H9 (cell line): Measurements from ENCODE around the gene SFRP5. TPM values are rescaled to one million over a fixed set of nuclear protein-coding genes. Genes with fewer than 3 reads are reported as not detected.

ENCODE experiments used
- DNase-seq: peaks from one replicate; pipeline ENCODE4 v3.0.0-alpha.2; 2017
- H2AFZ ChIP-seq: one replicate; pipeline ENCODE4 v1.6.1; 2013; ENCODE audit warnings: mild to moderate bottlenecking, low read length, control low read depth, moderate library complexity
- H2AK5ac ChIP-seq: 2 replicates; pipeline ENCODE4 v1.6.1; 2013; ENCODE audit warnings: low read length, control low read depth, mixed read lengths; ENCODE audit not compliant: insufficient read length
- H2BK120ac ChIP-seq: one replicate; pipeline ENCODE4 v1.6.1; 2013; ENCODE audit warnings: low read depth, mild to moderate bottlenecking, low read length, control low read depth, inconsistent platforms; ENCODE audit not compliant: poor library complexity, severe bottlenecking
- H2BK12ac ChIP-seq: 2 replicates; pipeline ENCODE4 v1.6.1; 2013; ENCODE audit warnings: low read length, control low read depth, mixed read lengths, low read depth; ENCODE audit not compliant: insufficient read length
- H2BK15ac ChIP-seq: 2 replicates; pipeline ENCODE4 v1.6.1; 2013; ENCODE audit warnings: low read depth, low read length, control low read depth
- H2BK20ac ChIP-seq: one replicate; pipeline ENCODE4 v1.6.1; 2013; ENCODE audit warnings: low read depth, mild to moderate bottlenecking, low read length, control low read depth, inconsistent platforms; ENCODE audit not compliant: poor library complexity, severe bottlenecking
- H2BK5ac ChIP-seq: 2 replicates; pipeline ENCODE4 v1.6.1; 2013; ENCODE audit warnings: low read length, control low read depth, mixed read lengths; ENCODE audit not compliant: insufficient read length
- H3K14ac ChIP-seq: 2 replicates; pipeline ENCODE4 v1.6.1; 2013; ENCODE audit warnings: low read length, control low read depth; ENCODE audit not compliant: insufficient read depth
- H3K18ac ChIP-seq: 2 replicates; pipeline ENCODE4 v1.6.1; 2013; ENCODE audit warnings: low read depth, mild to moderate bottlenecking, mixed read lengths, low read length, control low read depth; ENCODE audit not compliant: insufficient read length
- H3K23ac ChIP-seq: 2 replicates; pipeline ENCODE4 v1.6.1; 2013; ENCODE audit warnings: low read length, control low read depth, mixed read lengths, low read depth; ENCODE audit not compliant: insufficient read length
- H3K23me2 ChIP-seq: 2 replicates; pipeline ENCODE4 v1.6.1; 2013; ENCODE audit warnings: low read depth, mild to moderate bottlenecking, mixed read lengths, low read length, control low read depth; ENCODE audit not compliant: insufficient read length, poor library complexity, severe bottlenecking
- H3K27ac ChIP-seq: 2 replicates; pipeline ENCODE4 v1.5.1; 2013; ENCODE audit warnings: low read length, control low read depth, mixed read lengths, low read depth; ENCODE audit not compliant: insufficient read length
- H3K27me3 ChIP-seq: 2 replicates; pipeline ENCODE4 v1.6.1; 2013; ENCODE audit warnings: low read length, control low read depth, inconsistent platforms; ENCODE audit not compliant: insufficient read depth
- H3K4ac ChIP-seq: 2 replicates; pipeline ENCODE4 v1.6.1; 2013; ENCODE audit warnings: low read depth, mild to moderate bottlenecking, control low read depth, inconsistent platforms, low read length, moderate library complexity
- H3K4me1 ChIP-seq: 2 replicates; pipeline ENCODE4 v1.6.1; 2013; ENCODE audit warnings: low read length, control low read depth, inconsistent platforms; ENCODE audit not compliant: insufficient read depth
- H3K4me2 ChIP-seq: 2 replicates; pipeline ENCODE4 v1.6.1; 2013; ENCODE audit warnings: low read length, control low read depth, mixed read lengths; ENCODE audit not compliant: insufficient read length, insufficient read depth
- H3K56ac ChIP-seq: 2 replicates; pipeline ENCODE4 v1.6.1; 2013; ENCODE audit warnings: low read depth, mild to moderate bottlenecking, mixed read lengths, low read length, control low read depth; ENCODE audit not compliant: insufficient read length
- H3K79me1 ChIP-seq: 2 replicates; pipeline ENCODE4 v1.6.1; 2013; ENCODE audit warnings: low read depth, mild to moderate bottlenecking, moderate library complexity, low read length, control low read depth, inconsistent platforms; ENCODE audit not compliant: insufficient read depth, poor library complexity, severe bottlenecking
- H3K79me2 ChIP-seq: 2 replicates; pipeline ENCODE4 v1.6.1; 2013; ENCODE audit warnings: low read length, control low read depth, inconsistent platforms; ENCODE audit not compliant: insufficient read depth
- H3K9ac ChIP-seq: 2 replicates; pipeline ENCODE4 v1.6.1; 2013; ENCODE audit warnings: low read length, control low read depth, mixed read lengths; ENCODE audit not compliant: insufficient read length; ENCODE audit errors: extremely low read depth
- H3K9me3 ChIP-seq: one replicate; pipeline ENCODE4 v1.6.1; 2013; ENCODE audit warnings: low read depth, low read length, inconsistent platforms; ENCODE audit not compliant: control insufficient read depth
- H3T11ph ChIP-seq: one replicate; pipeline ENCODE4 v1.6.1; 2013; ENCODE audit warnings: mild to moderate bottlenecking, low read length, control low read depth, inconsistent platforms
- H4K20me1 ChIP-seq: one replicate; pipeline ENCODE4 v1.6.1; 2013; ENCODE audit not compliant: control insufficient read depth, insufficient read length, insufficient read depth
- H4K5ac ChIP-seq: 2 replicates; pipeline ENCODE4 v1.6.1; 2013; ENCODE audit warnings: low read depth, mild to moderate bottlenecking, mixed read lengths, low read length, control low read depth; ENCODE audit not compliant: insufficient read length
- H4K8ac ChIP-seq: replicated peaks from 2 replicates; pipeline ENCODE4 v1.6.1; 2013; ENCODE audit warnings: low read length, control low read depth, mixed read lengths, low read depth; ENCODE audit not compliant: insufficient read length
- H4K91ac ChIP-seq: 2 replicates; pipeline ENCODE4 v1.6.1; 2013; ENCODE audit warnings: low read depth, mild to moderate bottlenecking, moderate library complexity, mixed read lengths, low read length, control low read depth; ENCODE audit not compliant: insufficient read length
- H3K27ac Mint-ChIP-seq, 3 experiments: 2 replicates in 2 of 3; 3 replicates in 1 of 3; pipeline ENCODE4 v1.8.0; 2020 to 2021; ENCODE audit warnings: mixed read lengths in 3 of 3, mild to moderate bottlenecking in 1 of 3, moderate library complexity in 1 of 3
- H3K27me3 Mint-ChIP-seq: 2 replicates; pipeline ENCODE4 v1.8.0; 2021; ENCODE audit warnings: low read depth, mild to moderate bottlenecking, moderate library complexity, mixed read lengths
- H3K36me3 Mint-ChIP-seq, 3 experiments: 2 replicates in 2 of 3; 3 replicates in 1 of 3; pipeline ENCODE4 v1.8.0; 2020 to 2021; ENCODE audit warnings: low read depth in 3 of 3, mixed read lengths in 3 of 3; ENCODE audit not compliant: insufficient read depth in 1 of 3
- H3K4me1 Mint-ChIP-seq, 2 experiments: 2 replicates each; pipeline ENCODE4 v1.8.0; 2020; ENCODE audit warnings: mixed read lengths in 2 of 2
- H3K4me3 Mint-ChIP-seq, 2 experiments: 2 replicates in 1 of 2; 3 replicates in 1 of 2; pipeline ENCODE4 v1.8.0; 2020 to 2021; ENCODE audit warnings: mild to moderate bottlenecking in 2 of 2, mixed read lengths in 2 of 2, moderate library complexity in 1 of 2
- H3K9me3 Mint-ChIP-seq, 2 experiments: 2 replicates in 1 of 2; 3 replicates in 1 of 2; pipeline ENCODE4 v1.8.0; 2020; ENCODE audit warnings: mild to moderate bottlenecking in 2 of 2, mixed read lengths in 2 of 2, moderate library complexity in 1 of 2
- WGBS: extraction: QIAGEN DNeasy Blood & Tissue Kit; methylation state at CpG from one replicate; pipeline ENCODE4 v1.1.7; 2013; ENCODE audit warnings: missing lambda C conversion rate, low lambda C conversion rate, mixed read lengths; ENCODE audit not compliant: insufficient read length; ENCODE audit errors: extremely low coverage; 5-methylcytosine and 5-hydroxymethylcytosine counted together
- total RNA-seq: library from RNA; stranded (reverse); gene quantifications from 2 replicates; pipeline ENCODE4 v1.2.1, GENCODE V29; 2021
- TF ChIP-seq, protein P1 (sequence below): fragments of 200-600 bp; sonication (generic); conservative IDR thresholded peaks from 3 replicates; pipeline ENCODE4 v1.8.0; 2021; ENCODE audit warnings: antibody characterized with exemption, mild to moderate bottlenecking

Gene SFRP5
- total RNA-seq, 1 experiment from 2014 or later, result 1.7 TPM

DNA sequence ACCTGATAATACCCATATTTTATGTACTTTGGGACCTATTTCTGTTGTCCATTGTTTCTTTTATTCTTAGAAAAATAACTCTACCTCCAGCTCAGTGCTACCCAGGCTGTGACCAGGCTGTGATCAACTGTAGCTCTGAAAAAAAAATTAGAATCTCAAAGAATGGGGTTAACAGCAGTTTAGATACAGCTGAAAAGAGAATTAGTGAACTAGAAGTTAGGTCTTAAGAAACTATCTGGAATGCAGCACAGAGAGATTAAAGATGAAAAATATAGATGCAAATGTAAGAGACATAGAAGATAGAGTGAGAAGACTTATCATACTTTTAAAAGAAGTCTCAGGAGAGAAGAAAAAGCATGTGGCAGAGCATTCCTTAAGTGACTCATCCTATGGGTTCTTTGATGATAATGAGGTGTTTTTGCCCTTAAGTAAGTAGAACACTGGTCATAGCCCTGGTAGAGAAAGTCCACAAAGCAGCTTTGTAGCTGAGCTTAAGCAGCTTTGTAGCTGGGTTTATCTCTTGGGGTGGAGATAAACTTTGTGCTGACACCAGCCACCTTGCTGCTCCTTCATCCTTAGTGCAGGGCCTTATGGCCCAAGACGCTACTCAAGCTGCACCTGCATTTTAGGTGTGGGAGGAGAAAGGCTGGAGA, 27.3 kb upstream of the SFRP5 start:
- H3K27ac ChIP-seq, result no peak overlapping the region
- no CpG with 5 or more reads among the region's 1 CpG for WGBS
- H3K4ac ChIP-seq, result no peak overlapping the region
- no peak overlapping the region for H3T11ph ChIP-seq
- H3K4me1 ChIP-seq, result no peaks in the 10 kb centered on the region
- Mint-ChIP-seq H3K27me3 (peaks cover 17% of the 10 kb centered on the region), H3K4me1 (peaks cover 0 to 2% of the 10 kb centered on the region in 2 experiments; a peak in 1 of 4 replicates), H3K4me3 (no peak overlapping the region), H3K9me3 (peaks cover 8 to 12% of the 10 kb centered on the region in 2 experiments), H3K27ac (no peak overlapping the region), H3K36me3 (no peaks in the 10 kb centered on the region; a peak in 1 of 7 replicates)
- H2BK120ac ChIP-seq, result no peak overlapping the region
- H4K5ac ChIP-seq, result no peak overlapping the region
- H4K91ac ChIP-seq, result no peak overlapping the region
- H3K23me2 ChIP-seq, result no peaks in the 10 kb centered on the region
- H4K20me1 ChIP-seq, result no peaks in the 10 kb centered on the region
- H3K79me2 ChIP-seq, result no peaks in the 10 kb centered on the region
- H3K27me3 ChIP-seq, result no peaks in the 10 kb centered on the region
- no peak overlapping the region for H3K56ac ChIP-seq
- H3K4me2 ChIP-seq, result no peak overlapping the region
- H2AFZ ChIP-seq, result no peak overlapping the region
- DNase-seq, result no peak
- no peak overlapping the region for H3K23ac ChIP-seq
- no peak overlapping the region for H3K14ac ChIP-seq
- no peak overlapping the region for H2AK5ac ChIP-seq
- no peak overlapping the region for H2BK15ac ChIP-seq
- H3K18ac ChIP-seq, result no peak overlapping the region
- H2BK12ac ChIP-seq, result no peak overlapping the region
- no peak overlapping the region for H4K8ac ChIP-seq
- no peak overlapping the region for H2BK20ac ChIP-seq
- no peaks in the 10 kb centered on the region for H3K9me3 ChIP-seq
- H3K79me1 ChIP-seq, result no peaks in the 10 kb centered on the region
- H3K9ac ChIP-seq, result no peak overlapping the region
- H2BK5ac ChIP-seq, result no peak overlapping the region
- TF ChIP-seq, protein P1, sequence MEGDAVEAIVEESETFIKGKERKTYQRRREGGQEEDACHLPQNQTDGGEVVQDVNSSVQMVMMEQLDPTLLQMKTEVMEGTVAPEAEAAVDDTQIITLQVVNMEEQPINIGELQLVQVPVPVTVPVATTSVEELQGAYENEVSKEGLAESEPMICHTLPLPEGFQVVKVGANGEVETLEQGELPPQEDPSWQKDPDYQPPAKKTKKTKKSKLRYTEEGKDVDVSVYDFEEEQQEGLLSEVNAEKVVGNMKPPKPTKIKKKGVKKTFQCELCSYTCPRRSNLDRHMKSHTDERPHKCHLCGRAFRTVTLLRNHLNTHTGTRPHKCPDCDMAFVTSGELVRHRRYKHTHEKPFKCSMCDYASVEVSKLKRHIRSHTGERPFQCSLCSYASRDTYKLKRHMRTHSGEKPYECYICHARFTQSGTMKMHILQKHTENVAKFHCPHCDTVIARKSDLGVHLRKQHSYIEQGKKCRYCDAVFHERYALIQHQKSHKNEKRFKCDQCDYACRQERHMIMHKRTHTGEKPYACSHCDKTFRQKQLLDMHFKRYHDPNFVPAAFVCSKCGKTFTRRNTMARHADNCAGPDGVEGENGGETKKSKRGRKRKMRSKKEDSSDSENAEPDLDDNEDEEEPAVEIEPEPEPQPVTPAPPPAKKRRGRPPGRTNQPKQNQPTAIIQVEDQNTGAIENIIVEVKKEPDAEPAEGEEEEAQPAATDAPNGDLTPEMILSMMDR, result no peak
